Esophagus mucosa (tissue), 1 donor: Measurements from ENCODE around the gene ZNF865. TPM values are rescaled to one million over a fixed set of nuclear protein-coding genes. Genes with fewer than 3 reads are reported as not detected.
A peak's percentile ranks its signal among the peaks of the same experiment; 100 is the strongest.

Experiments used
- ATAC-seq: fragments of 200-7000 bp; cut with Tn5 transposase; one replicate; pipeline ENCODE4 v1.9.1; 2020
- total RNA-seq: library from RNA; stranded (reverse); gene quantifications from one replicate; pipeline ENCODE4 v1.2.4, GENCODE V29; 2023
- donor health status: DM: yes; HTN: yes; CAD: no.

Gene ZNF865
- total RNA-seq, 1 donor from 2014 or later = 5.3 TPM

DNA sequence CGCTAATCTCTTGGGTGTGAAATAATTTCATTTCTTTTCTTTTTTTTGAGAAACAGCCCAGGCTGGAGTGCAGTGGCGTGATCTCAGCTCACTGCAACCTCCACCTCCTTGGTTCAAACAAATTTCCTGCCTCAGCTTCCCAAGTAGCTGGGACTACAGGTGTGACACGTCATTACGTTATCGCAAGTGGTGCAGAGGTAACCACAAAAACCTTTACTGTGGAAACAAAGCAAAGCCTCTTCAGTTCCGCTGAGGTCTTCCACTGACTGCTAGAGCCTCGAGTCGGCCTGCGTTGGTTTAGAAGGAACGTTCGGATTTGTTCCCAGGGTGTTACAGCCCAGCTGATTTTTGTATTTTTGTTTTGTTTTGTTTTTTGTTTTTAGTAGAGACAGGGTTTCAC is 20.9 kb downstream of the ZNF865 start:
- ATAC-seq = no peak

DNA sequence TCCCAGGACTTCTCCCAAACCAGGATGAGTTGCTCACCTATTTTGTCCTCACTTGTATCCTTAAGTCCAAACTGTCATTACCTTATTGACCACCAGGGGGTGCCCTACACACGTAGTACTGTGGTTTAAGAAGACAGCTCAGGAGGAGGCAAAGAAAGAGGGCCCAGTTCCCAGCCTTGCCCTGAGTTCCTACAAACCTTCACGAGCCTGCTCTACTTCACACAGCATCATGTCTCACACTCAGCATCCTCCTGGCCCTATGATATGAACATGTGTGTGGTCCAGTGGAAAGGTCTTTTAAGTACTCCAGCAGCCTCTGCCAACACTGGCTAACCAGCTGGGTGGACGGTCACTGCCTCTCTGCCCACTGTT is 27.0 kb downstream of the ZNF865 start:
- peak; percentile 77 for ATAC-seq

DNA sequence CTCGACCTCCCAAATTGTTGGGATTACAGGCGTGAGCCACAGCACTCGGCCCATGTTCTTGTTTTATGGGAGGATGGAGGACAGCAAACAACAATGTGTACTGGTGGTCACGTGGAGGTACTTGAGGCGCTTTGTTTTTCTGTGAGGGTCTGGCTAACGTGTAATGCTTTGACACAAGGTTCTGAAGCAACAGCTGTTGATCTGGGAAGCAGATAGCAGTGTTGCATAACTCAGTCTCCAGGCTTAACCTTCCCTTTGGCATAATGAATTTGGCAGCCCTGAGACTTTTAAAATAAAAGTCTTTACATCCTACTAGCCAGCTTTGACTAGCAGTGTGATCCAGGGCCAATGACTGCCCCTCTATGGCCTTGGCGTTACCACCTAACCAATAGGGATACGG is 28.4 kb downstream of the ZNF865 start:
- ATAC-seq = no peak

DNA sequence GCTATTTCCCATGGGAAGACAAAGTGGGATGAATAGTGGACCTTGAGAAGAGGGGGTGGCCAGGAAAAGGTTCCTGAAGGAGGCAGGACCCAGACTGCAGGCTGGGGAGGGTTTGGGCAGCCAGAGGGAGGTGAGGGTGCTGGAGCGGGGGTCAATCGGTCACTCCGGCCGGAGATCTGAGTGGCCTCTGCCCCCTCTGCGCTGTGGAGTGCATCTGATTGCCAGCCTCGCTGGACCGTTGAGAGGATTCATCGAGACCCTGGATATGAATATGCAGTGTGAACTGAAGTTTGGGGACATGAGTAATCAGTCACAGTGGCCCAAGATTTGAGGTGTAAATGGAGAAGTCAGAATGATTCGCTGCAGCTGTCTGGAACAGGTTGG is 29.9 kb downstream of the ZNF865 start:
- peak; percentile 3 for ATAC-seq

DNA sequence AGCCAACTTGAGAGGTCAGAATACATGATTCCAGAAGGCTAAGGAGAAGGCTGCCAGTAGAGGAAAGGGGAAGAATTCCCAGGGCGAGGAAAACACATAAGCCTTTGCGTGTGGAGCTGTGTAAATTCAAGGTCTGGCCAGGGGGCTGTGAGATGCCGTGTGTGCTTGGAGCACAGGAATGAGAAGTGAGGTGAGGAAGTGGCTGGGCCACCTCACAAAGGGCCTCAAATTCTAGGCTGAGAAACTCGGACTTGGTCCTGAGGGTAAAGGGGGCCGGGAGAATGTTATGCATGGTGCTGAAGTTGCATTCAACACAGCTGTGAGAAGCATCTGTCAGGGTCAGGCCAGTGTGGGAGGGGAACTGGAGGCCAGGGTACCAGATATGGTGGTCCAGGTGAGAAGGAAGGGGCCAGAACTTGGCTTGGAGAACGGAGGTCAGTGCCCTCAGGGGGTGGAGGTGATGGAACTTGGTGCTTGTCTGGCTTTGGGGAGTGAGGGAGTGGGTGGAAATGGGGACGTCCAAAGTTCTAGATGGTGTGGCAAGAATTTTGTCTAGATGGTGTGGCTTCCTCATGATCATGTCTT is 30.5 kb downstream of the ZNF865 start:
- no peak for ATAC-seq

DNA sequence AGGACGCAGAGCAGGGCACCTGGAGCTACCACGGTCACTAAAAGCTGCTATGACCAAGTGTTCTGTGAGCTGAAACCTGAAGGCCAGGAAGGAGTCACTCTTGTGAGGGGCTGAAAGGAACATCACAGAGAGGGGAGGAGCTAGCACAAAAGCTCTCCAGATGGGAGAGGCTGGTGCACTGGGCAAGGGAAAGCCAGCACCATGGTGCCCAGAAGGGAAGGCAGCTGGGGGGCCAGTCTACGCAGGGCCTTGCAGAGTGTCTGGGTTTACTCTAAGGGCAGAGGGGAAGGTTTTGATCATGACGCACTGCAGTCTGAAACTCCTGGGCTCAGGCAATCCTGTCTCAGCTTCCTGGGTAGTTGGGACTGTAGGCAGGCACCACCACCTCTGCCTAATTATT is 31.3 kb downstream of the ZNF865 start:
- ATAC-seq = no peak

DNA sequence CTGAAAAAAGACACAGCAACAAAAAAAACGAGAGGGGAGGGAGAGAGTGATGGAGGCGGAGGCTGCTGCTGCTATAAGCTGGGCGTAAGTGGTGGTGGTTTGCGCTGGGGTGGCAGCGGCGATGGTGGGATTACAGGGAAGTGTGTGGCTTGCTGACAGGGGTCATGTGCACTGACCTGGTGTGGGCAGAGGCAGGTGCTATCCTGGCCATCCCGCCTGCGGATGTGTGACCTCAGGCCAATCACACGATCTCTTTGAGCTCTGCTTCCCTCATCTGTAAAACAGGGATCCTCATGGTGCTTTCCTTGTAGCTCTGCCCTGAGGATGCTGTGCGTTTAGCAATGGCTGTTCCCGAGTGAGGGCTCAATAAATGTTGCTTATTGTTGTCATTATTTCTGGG is 32.1 kb downstream of the ZNF865 start:
- no peak for ATAC-seq

DNA sequence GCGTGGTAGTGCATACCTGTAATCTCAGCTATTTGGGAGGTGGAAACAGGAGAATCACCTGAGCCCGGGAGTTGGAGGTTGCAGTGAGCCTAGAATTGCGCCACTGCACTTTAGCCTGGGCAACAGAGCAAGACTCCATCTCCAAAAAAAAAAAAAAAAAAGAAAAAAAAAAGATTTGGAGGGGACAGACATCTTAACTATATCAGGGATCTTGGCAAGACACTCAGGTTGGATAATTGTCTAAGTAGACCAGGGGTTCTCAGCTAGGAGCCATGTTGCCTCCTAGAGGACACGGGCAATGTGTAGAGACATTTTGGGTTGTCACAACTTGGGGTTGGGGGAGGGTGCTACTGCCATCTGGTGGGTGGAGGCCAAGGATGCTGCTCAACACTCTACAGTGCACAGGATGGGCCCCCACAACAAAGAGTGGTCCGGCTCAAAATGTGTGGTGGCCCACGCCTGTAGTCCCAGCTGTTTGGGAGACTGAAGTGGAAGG is 33.5 kb downstream of the ZNF865 start:
- no peak for ATAC-seq

DNA sequence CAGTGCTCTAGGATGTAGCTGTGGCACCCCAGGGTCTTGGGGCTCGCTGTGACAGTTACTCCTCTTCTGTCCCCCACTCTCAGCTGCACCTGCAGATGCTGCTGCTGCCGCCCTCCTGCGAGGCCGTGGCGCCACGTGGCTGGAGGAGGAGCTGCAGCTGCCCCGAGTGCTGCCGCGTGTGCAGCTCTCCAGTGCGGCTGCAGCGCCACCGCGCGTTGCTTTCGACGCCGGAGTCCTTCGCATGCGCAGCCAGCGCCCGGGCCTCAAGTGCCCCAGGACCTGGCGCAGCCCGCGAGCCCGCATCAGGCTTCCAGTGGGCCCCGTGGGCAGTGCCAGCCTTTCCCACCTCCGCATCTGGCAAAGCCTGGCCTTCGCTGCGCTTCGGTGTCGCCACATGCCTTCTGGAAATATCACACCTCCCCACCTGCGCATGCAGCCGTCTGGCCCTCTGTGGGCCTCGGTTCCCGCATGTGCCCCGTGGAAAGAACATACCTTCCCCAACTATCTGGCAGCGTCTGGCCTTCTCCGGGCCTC is 34.7 kb downstream of the ZNF865 start:
- ATAC-seq = peak; percentile 41

DNA sequence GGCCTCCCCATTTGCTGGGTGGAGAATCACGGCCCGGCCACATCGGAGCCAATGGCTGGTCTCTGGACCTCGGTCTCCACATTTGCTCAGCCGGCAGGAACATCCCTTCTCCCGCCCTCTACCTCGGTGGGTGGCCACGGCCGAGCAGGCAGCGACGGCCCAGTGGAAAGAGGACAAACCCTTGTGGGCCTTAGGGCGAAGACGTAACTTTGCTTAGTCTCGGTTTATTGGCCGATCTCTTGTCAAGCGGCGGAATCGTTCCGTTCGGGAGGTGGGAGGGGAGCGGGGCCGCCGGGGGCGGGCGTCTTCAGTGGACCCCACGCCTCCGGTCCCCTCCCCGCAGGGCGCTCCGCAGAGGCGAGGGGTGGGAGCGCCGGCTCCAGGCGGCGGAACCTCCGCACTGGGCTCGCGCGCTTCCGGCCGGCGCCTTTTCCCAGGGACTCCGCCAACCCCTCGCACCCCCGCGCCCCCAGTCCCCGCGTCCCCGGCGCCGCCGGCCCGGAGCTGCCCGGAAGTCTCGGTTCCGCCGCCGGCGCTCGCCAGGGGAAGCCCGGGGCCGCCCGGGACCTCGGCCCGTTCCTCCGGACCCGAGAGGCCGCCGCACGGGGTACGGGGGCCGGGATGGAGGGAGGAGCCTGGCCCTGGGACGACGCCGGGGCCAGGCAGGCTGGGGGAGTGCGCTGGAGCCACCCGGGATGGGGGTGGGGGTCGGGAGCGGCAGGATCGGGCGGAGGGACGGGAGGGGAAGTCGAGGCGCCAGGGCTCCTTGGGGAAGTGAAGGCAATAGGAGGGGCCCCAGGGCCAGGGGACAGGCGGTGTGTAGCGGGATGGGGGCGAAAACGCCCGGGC is 35.4 kb downstream of the ZNF865 start, which contains the start of gene ZNF580:
Gene ZNF580, plus strand, starts transcription at position 426 of the 849 bp plus-strand sequence. CDS start 1,507 bp downstream, outside the sequence.
- ATAC-seq = peak; percentile 34

DNA sequence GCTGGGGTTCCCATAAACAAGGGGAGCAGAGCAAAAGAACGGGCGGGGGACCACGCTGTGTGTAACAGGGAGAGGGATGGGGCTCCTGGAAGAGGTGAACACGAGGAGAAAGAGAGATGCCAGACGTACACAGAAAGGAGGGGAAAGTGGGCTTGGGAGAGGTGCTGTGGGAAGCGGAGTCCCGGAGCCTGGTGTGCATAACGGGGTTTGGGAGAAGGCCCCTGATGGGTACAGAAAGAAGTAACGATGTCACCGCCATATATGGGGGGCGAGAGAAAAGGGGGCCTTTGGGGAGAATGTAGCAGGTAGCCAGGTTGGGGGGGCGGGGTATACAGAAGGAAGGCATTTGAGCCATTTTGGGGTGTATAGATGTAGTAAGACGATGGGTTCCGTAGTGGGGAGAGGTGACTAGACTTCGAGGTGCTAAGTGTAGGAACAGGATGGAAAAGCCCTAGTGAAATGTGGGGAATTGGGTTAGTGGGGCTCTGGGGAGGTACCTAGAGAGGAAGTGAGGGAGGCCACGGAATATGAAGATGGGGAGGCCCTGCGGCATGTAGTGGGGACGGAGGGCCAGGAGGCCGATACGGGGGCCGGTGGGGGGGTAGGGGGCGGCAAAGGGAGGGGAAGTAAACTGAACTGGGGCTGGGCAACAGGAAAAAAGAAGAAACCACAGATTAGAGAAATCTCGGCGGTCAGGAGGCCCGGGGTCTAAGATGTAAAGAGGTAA is 36.1 kb downstream of the ZNF865 start:
- ATAC-seq = no peak

DNA sequence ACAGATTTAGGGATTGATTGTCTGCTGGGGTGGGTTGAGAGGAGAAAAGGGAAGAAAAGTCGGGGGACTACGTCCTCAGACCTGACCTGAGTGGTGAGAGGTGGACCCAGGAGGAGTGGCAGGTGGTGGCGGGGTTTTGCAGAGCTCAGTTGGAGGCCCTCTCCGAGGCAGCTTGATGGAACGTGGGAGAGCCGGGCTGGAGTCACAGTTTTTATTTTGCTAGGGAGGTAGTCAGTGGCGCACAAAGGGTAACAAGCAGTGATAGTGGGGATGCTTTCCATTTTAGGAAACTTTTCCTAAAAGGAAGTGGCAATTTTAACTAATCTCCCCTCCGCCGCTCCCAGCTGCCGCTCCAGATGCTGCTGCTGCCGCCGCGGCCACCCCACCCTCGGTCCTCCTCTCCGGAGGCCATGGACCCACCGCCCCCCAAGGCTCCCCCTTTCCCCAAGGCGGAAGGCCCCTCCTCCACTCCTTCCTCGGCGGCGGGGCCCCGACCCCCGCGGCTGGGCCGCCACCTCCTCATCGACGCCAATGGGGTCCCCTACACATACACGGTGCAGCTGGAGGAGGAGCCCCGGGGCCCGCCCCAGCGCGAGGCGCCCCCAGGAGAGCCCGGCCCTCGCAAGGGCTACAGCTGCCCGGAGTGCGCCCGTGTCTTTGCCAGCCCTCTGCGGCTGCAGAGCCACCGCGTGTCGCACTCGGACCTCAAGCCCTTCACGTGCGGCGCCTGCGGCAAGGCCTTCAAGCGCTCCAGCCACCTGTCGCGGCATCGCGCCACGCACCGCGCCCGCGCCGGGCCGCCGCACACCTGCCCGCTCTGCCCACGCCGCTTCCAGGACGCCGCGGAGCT is 36.9 kb downstream of the ZNF865 start:
- peak; percentile 20 for ATAC-seq

DNA sequence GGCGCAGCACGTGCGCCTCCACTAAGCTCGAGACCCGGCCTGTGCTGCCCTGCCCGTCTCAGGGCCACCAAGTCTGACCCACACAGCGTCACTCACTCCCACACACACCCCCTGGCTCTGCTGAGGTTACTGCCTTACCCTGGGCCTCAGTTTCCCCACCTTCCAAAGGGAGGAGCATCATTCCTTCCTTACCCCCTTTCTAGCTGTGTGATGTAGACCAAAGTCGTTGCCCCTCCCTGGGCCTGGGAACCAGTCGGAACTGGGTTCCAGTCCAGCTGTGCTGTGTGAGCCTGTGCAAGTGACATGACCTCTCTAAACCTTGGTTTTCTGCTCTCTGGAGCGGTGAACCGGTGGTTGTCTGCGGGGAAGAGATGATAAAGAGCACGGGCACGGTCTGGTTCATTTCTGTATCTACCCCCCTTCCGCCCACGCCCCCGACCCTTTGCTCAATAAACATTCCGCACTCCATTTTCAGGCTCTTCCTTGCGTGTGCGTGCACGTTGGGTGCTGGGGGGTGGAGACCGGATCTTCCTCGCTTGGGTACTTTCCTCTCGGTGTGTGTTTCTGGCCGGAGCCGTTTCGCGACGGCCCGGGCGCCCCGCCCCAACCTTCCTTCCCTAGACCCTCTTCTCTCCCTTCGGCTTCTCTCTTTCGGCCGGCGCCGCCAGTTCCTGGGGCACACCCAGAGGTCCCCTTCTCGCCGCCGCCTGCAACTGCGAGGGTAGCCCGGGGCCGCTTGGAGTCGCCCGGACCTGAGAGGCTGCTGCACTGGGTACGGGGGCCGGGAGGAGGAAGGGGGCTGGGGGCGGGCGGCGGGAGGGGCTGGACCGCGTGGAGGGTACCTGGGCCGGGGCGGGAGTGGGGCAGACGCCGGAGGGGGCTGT is 37.8 kb downstream of the ZNF865 start, which contains the start of gene ZNF581:
Gene ZNF581, plus strand, starts transcription at position 647 of the 884 bp plus-strand sequence. CDS start 923 bp downstream, outside the sequence.
- ATAC-seq = peak; percentile 64

DNA sequence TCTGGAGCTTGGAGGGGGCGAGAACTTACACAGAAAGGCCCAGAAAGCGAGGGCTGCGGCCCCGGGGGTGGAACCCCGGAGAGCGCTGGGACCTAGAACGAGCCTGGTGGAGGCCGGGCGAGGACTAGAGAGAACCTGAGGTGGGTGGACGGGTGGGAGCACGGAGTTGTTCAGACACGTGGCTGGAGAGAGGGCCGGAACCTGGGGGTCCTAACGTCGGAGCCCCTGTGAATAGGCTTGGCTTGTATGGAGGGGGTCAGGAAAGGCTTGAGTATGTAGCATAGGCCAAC is 38.4 kb downstream of the ZNF865 start:
- ATAC-seq = no peak

DNA sequence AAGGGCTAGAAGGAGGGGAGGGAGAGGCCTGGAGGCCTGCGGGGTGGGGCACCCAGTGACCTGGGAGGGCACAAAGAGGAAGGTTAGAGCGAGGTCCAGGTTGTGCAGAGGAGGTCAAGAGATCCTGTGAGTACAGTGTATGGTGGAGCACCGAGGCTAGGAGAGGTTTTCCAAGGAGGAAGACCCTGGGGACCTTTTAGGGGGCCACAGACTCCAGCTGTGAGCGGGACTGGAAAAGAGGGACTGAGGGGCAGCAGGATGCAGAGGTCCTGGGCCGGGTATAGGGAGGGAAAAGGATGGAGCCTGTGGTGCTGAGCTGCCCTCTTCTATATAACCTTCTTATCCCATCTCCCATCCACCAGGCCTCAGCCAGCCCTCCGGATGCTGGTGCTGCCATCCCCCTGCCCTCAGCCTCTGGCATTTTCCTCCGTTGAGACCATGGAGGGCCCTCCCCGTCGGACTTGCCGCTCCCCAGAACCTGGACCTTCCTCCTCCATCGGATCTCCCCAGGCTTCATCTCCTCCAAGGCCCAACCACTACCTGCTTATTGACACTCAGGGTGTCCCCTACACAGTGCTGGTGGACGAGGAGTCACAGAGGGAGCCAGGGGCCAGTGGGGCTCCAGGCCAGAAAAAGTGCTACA is 38.9 kb downstream of the ZNF865 start:
- ATAC-seq = no peak

DNA sequence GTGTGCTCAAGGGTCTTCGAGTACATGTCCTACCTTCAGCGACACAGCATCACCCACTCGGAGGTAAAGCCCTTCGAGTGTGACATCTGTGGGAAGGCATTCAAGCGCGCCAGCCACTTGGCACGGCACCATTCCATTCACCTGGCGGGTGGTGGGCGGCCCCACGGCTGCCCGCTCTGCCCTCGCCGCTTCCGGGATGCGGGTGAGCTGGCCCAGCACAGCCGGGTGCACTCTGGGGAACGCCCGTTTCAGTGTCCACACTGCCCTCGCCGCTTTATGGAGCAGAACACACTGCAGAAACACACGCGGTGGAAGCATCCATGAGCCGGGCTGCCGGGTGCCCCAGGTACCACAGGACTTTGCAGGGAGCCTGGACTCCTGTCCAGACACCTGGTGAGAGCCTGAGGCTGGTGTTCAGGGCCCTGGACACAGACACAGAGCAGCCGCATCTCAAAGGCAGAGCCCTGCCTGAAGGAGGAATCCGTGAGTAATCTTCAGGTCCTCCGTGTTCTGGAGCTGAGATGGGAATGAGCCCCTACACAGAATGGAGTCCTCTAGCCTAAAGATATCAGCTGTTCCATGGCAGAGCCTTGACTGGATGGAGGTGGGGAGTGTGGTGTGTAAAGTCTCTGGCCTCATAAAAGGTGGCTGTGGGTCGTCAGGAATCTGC is 39.5 kb downstream of the ZNF865 start:
- no peak for ATAC-seq

DNA sequence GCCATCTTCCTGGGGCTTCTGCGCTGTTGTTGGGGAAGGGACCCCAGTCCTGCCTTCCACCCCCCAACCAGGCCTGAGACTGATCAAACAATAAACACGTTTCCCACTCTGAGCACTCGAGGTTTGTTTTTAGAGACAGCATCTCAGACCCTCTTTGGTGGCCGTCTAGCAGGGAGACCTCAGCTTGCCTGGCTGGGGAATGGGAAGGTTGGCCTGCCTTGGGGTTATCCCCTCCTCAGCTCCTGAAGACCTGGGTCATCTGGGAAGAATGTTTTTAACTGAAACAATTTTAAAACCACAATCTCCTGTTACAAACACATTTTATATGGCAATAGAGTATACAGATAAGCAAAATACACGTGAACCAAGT is 40.0 kb downstream of the ZNF865 start:
- no peak for ATAC-seq

DNA sequence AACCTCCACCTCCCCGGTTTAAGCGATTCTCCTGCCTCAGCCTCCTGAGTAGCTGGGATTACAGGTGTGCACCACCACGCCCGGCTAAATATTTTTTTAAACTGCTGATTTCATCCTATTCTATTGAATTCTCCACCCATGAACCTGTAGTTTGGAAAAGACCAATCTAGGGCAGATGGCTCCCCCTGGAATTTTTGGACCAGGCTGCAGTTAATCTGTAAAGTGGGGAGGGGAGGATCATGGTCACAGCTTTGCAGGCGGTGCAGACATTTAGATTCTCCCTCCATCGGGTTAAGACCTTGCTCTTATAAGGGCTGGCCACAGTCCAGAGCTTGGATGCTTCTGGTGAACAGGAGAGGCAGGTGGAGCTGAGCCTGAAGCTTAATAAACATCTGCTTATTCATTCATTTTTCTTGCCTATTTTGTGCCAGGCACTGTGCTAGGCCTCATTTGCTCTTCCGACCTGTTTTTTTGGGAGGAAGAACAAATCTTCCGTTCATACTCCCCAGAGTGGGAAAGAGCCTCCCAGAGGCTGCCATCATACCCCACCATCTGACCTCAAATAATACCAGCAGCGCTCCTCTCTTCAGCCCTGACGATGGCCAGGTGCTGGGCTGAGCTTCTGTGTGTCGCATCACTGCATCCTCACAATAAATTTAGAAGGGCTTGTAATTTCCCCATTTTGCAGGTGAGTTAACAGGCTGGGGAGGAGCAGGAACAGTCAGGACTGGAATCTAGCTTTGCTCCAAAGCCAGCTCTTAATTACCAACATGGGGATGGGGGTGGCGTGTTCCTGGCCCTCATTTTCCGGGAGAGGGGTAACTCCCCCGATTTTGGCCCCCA is 41.7 kb downstream of the ZNF865 start:
- no peak for ATAC-seq
